IMR-90 (cell line): Measurements from ENCODE around the gene NUDT8. TPM values are rescaled to one million over a fixed set of nuclear protein-coding genes. Genes with fewer than 3 reads are reported as not detected.

ENCODE experiments used
- ATAC-seq: fragments of 200-7000 bp; cut with Tn5 transposase; 2 replicates; pipeline ENCODE4 v1.9.1; 2020; ENCODE audit warnings: low read depth, mild to moderate bottlenecking, moderate library complexity
- BruUV-seq: library from RNA; stranded (reverse); fragments of 400-500 nt; replicated peaks from 2 replicates; lab custom pipeline; 2021; lab: Mats Ljungman, UMichigan
- CTCF ChIA-PET: fragments of 300-600 bp; formaldehyde crosslinking; extraction: SDS; loops from one replicate; lab custom pipeline; 2021; ENCODE audit warnings: antibody characterized with exemption; lab: Yijun Ruan, JAX
- POLR2A ChIA-PET: fragments of 300-600 bp; sonication (Branson Sonifier 250); formaldehyde crosslinking; loops from one replicate; lab custom pipeline; 2022; ENCODE audit warnings: antibody characterized with exemption; ENCODE audit not compliant: unreplicated experiment; lab: Charles Lee
- DNase-seq: peaks from one replicate; pipeline ENCODE4 v3.0.0; 2013
- H2AFZ ChIP-seq: replicated peaks from 2 replicates; pipeline ENCODE3; 2013; ENCODE audit warnings: low read length, mild to moderate bottlenecking; ENCODE audit not compliant: poor library complexity
- H2AK5ac ChIP-seq: 2 replicates; pipeline ENCODE4 v1.6.1; 2013; ENCODE audit warnings: low read depth, low read length, inconsistent platforms
- H2AK9ac ChIP-seq: replicated peaks from 2 replicates; pipeline ENCODE3; 2013; ENCODE audit warnings: mild to moderate bottlenecking, low read depth, low read length, moderate library complexity; ENCODE audit not compliant: poor library complexity
- H2BK120ac ChIP-seq: 2 replicates; pipeline ENCODE4 v1.6.1; 2013; ENCODE audit warnings: low read depth, low read length, inconsistent platforms
- H2BK15ac ChIP-seq: 3 replicates; pipeline ENCODE4 v1.6.1; 2013; ENCODE audit warnings: low read depth, low read length, inconsistent platforms
- H2BK20ac ChIP-seq: 2 replicates; pipeline ENCODE4 v1.6.1; 2013; ENCODE audit warnings: low read depth, mild to moderate bottlenecking, inconsistent platforms, low read length, moderate library complexity
- H2BK5ac ChIP-seq: 2 replicates; pipeline ENCODE4 v1.6.1; 2013; ENCODE audit warnings: mild to moderate bottlenecking, low read depth, low read length, inconsistent platforms; ENCODE audit not compliant: poor library complexity, severe bottlenecking
- H3K14ac ChIP-seq: replicated peaks from 2 replicates; pipeline ENCODE4 v1.6.1; 2013; ENCODE audit warnings: low read depth, low read length, inconsistent platforms
- H3K18ac ChIP-seq: 2 replicates; pipeline ENCODE4 v1.6.1; 2013; ENCODE audit warnings: low read depth, low read length, control low read depth
- H3K23ac ChIP-seq: 2 replicates; pipeline ENCODE4 v1.6.1; 2013; ENCODE audit warnings: low read depth, low read length, inconsistent platforms
- H3K27ac ChIP-seq: 2 replicates; pipeline ENCODE4 v1.5.1; 2013; ENCODE audit warnings: mild to moderate bottlenecking, control low read depth, low read length; ENCODE audit not compliant: insufficient read depth
- H3K27me3 ChIP-seq: 2 replicates; pipeline ENCODE4 v1.6.1; 2013; ENCODE audit warnings: low read length; ENCODE audit not compliant: control insufficient read depth, insufficient read depth
- H3K36me3 ChIP-seq: 2 replicates; pipeline ENCODE4 v1.6.1; 2013; ENCODE audit warnings: low read length, mixed read lengths; ENCODE audit not compliant: control insufficient read depth, insufficient read depth
- H3K4ac ChIP-seq: 2 replicates; pipeline ENCODE4 v1.6.1; 2013; ENCODE audit warnings: low read depth, low read length, inconsistent platforms
- H3K4me1 ChIP-seq: 2 replicates; pipeline ENCODE4 v1.6.1; 2013; ENCODE audit warnings: low read length, mixed read lengths; ENCODE audit not compliant: control insufficient read depth, insufficient read depth
- H3K4me2 ChIP-seq: 2 replicates; pipeline ENCODE4 v1.6.1; 2013; ENCODE audit warnings: low read depth, mild to moderate bottlenecking, control low read depth, low read length, moderate library complexity
- H3K4me3 ChIP-seq: 2 replicates; pipeline ENCODE4 v1.5.1; 2013; ENCODE audit warnings: low read depth, mild to moderate bottlenecking, control low read depth, low read length, moderate library complexity; ENCODE audit not compliant: insufficient read depth
- H3K56ac ChIP-seq: 2 replicates; pipeline ENCODE4 v1.6.1; 2013; ENCODE audit warnings: low read length, inconsistent platforms; ENCODE audit not compliant: insufficient read depth; ENCODE audit errors: extremely low read depth
- H3K79me1 ChIP-seq, 2 experiments: 2 replicates each; pipeline ENCODE4 v1.6.1; 2013; ENCODE audit warnings: low read length in 2 of 2, inconsistent platforms in 1 of 2, low read depth in 1 of 2
- H3K9ac ChIP-seq: 2 replicates; pipeline ENCODE4 v1.6.1; 2013; ENCODE audit warnings: low read depth, low read length, control low read depth
- H3K9me1 ChIP-seq: 2 replicates; pipeline ENCODE4 v1.6.1; 2013; ENCODE audit warnings: low read length, inconsistent platforms; ENCODE audit not compliant: insufficient read depth
- H3K9me3 ChIP-seq: 2 replicates; pipeline ENCODE4 v1.6.1; 2013; ENCODE audit warnings: low read length; ENCODE audit not compliant: control insufficient read depth, insufficient read depth
- H4K20me1 ChIP-seq: 2 replicates; pipeline ENCODE4 v1.6.1; 2013; ENCODE audit warnings: low read length, inconsistent platforms; ENCODE audit not compliant: insufficient read depth
- H4K5ac ChIP-seq: 2 replicates; pipeline ENCODE4 v1.6.1; 2013; ENCODE audit warnings: mild to moderate bottlenecking, low read depth, low read length, control low read depth
- H4K8ac ChIP-seq, 2 experiments: 2 replicates each; pipeline ENCODE4 v1.6.1; 2013; ENCODE audit warnings: low read depth in 2 of 2, low read length in 2 of 2, control low read depth in 1 of 2, inconsistent platforms in 1 of 2
- H4K91ac ChIP-seq: 2 replicates; pipeline ENCODE4 v1.6.1; 2013; ENCODE audit warnings: low read depth, low read length, inconsistent platforms; ENCODE audit not compliant: insufficient read depth
- BHLHE40 ChIP-seq: fragments of 150-350 bp; IDR thresholded peaks from 2 replicates; pipeline ENCODE4 v1.6.1; 2016; ENCODE audit warnings: mild to moderate bottlenecking, low read depth, low read length
- CHD1 ChIP-seq: IDR thresholded peaks from 2 replicates; pipeline ENCODE4 v1.6.1; 2012; ENCODE audit warnings: low read depth, low read length, improper control_type of control experiment
- CTCF ChIP-seq: conservative IDR thresholded peaks from 2 replicates; pipeline ENCODE4 v1.5.1; 2012; ENCODE audit warnings: mild to moderate bottlenecking, low read depth, low read length, improper control_type of control experiment
- ELK1 ChIP-seq: fragments of 150-350 bp; IDR thresholded peaks from 2 replicates; pipeline ENCODE4 v1.6.1; 2016; ENCODE audit warnings: low read depth, mild to moderate bottlenecking, low read length, moderate library complexity, borderline replicate concordance
- MAFK ChIP-seq: IDR thresholded peaks from 2 replicates; pipeline ENCODE4 v1.6.1; 2012; ENCODE audit warnings: low read depth, low read length, improper control_type of control experiment
- RCOR1 ChIP-seq: IDR thresholded peaks from 2 replicates; pipeline ENCODE4 v1.6.1; 2012; ENCODE audit warnings: mild to moderate bottlenecking, low read length, improper control_type of control experiment; ENCODE audit not compliant: insufficient replicate concordance
- RFX5 ChIP-seq: IDR thresholded peaks from 2 replicates; pipeline ENCODE4 v1.8.0; 2012; ENCODE audit warnings: low read depth, mild to moderate bottlenecking, low read length, moderate library complexity
- SMC3 ChIP-seq: fragments of 150-350 bp; IDR thresholded peaks from 2 replicates; pipeline ENCODE4 v1.6.1; 2016; ENCODE audit warnings: low read depth, mild to moderate bottlenecking, antibody characterized with exemption, low read length, moderate library complexity
- WGBS, 2 experiments: methylation state at CpG; one replicate each; pipeline versions ENCODE4 v1.1.5 to v1.1.7; 2013; ENCODE audit warnings: missing lambda C conversion rate in 2 of 2; ENCODE audit not compliant: insufficient read length in 1 of 2; ENCODE audit errors: extremely low coverage in 2 of 2; 5-methylcytosine and 5-hydroxymethylcytosine counted together
- dilution Hi-C: fragments of 300-500 bp; cut with HindIII; formaldehyde crosslinking; loops from one replicate; pipeline ENCODE4 v1.14.3; 2018; ENCODE audit warnings: low sequenced_read_pairs; ENCODE audit not compliant: unreplicated experiment
- in situ Hi-C: fragments of 300-500 bp; cut with MboI; formaldehyde crosslinking; loops from 3 replicates; pipeline ENCODE4 v1.14.3; 2019; ENCODE audit warnings: low sequenced_read_pairs, inconsistent platforms, mixed read lengths
- intact Hi-C: fragments of 100-400 bp; cut with micrococcal nuclease; formaldehyde crosslinking; loops from 2 replicates; pipeline ENCODE4 v1.10.0; 2022
- polyA plus RNA-seq, 3 experiments: library from polyadenylated mRNA; depleted of rRNA; stranded (reverse); fragments of >200 nt; gene quantifications; 2 replicates each; pipeline ENCODE4 v1.2.3, GENCODE V29; 2012; ENCODE audit warnings: low replicate concordance in 1 of 3
- total RNA-seq: library from RNA; depleted of rRNA; stranded (reverse); fragments of >200 nt; gene quantifications from 2 replicates; pipeline ENCODE4 v1.2.3, GENCODE V29; 2012

Gene NUDT8
- total and polyA plus RNA-seq, 2 of the 4 experiments (the other 2 are of a cell fraction) = 1.4 to 2.5 TPM

- Histone ChIP-seq H3K79me1 (0 out of 4 replicates have a peak, but pooled peaks cover 0 to 6% of the 10 kb centered on the region in 2 experiments), H2AK5ac (no peak overlapping the region), H2BK5ac (no peak overlapping the region), H3K4me1 (no peaks in the 10 kb centered on the region), H3K4me2 (no peak overlapping the region), H3K4ac (no peak overlapping the region), H3K9ac (no peak overlapping the region), H2BK15ac (no peak overlapping the region), H3K9me1 (no peaks in the 10 kb centered on the region), H3K9me3 (peaks cover 3% of the 10 kb centered on the region), H3K27me3 (peaks cover 12% of the 10 kb centered on the region), H2AFZ (no peak overlapping the region), H4K5ac (no peak overlapping the region), H3K36me3 (peaks cover 2% of the 10 kb centered on the region; the same call in 1 of the 2 replicates), H4K91ac (no peak overlapping the region), H4K20me1 (no peaks in the 10 kb centered on the region; the same call in 1 of the 2 replicates), H2BK120ac (no peak overlapping the region), H3K14ac (no peak overlapping the region), H3K27ac (no peak overlapping the region), H3K56ac (no peak overlapping the region; the same call in 1 of the 2 replicates), H2AK9ac (no peak overlapping the region), H2BK20ac (no peak overlapping the region), H3K23ac (no peak overlapping the region), H4K8ac (no peak overlapping the region), H3K18ac (no peak overlapping the region), H3K4me3 (no peak overlapping the region)
- intact Hi-C loops = no loop called here
- dilution Hi-C loops = no loop called here
- 56% methylated on average over 7 of the region's 12 CpGs; no CpG with 5 or more reads in 1 of the 2 experiments for WGBS, 2 experiments
- in situ Hi-C loops = no loop called here
- no peak for DNase-seq
- POLR2A ChIA-PET = no interaction called here
- no peak for TF ChIP-seq ELK1
- TF ChIP-seq RFX5 = no peak
- TF ChIP-seq MAFK = no peak
- no peak for TF ChIP-seq CHD1
- no peak for TF ChIP-seq SMC3
- TF ChIP-seq BHLHE40 = no peak
- TF ChIP-seq CTCF = no peak
- TF ChIP-seq RCOR1 = no peak
- no TSS peak for BruUV-seq
- CTCF ChIA-PET = interaction anchor here (1.0 kb wide), 1 partner anchor 9 kb away, joined by 4 read pairs; the partner anchor contains the start of gene GSTP1
- ATAC-seq = no peak
These were observed 36.7 kb downstream of the NUDT8 start for GRCh38 chr11:67592880-67593564.
